ENCODE data around the gene C1QTNF9.

- TF ChIP-seq CTCF (IDR thresholded peaks at IDR 0.05) (no peak), POLR2A (IDR thresholded peaks at IDR 0.05) (no peak)
These were observed 51.7 kb downstream of the C1QTNF9 start for GRCh38 chr13:24361113-24361512.
